ENCODE measurements around the gene TRIL. TPM values are rescaled to one million over a fixed set of nuclear protein-coding genes. Genes with fewer than 3 reads are reported as not detected.

TRIL gene
- polyA plus RNA-seq, 1 donor from 2014 or later = 1.4 TPM

DNA sequence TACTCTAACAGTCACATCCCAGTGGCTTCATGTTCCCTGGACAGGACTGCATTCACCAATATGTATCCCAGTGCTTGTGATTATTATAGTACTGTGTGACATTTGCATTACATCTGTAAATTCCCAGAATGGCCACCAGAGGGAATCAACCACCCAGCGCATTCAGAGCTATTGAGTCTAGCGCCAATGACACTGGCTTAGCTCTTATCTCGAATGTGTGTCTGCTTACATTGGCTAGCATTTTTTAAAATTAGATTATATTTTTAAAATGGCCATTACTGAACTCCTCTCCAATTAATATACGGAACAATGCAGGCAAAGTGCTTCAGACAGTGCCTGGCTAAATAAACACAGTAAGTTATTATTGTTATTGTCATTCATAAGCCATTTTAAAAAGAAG is 36.3 kb downstream of the TRIL start:
- no peak overlapping the region for H3K27ac ChIP-seq (ENCODE audit: low read length)

DNA sequence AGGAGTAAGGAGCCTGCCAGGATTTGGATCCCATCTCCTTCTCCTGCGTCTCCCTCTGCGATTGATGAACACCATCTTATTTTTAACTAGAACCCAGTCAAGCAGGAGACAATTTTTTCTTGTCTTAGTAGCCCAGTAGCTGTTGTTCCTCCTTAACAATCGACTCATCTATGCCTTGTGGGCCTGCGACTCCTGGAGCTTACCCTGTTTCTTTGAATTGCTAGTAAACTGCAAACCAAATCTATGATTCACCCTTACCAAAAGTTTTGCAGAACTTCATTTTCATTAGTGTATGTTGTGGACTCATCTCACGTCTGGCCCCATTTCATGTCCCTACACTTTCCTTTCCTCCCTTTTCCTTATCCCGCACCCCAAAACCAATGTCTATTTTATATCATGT is 37.7 kb downstream of the TRIL start:
- no peak overlapping the region for H3K4me2 ChIP-seq (ENCODE audit: low read length)
- no peak overlapping the region for H3K4me3 ChIP-seq (ENCODE audit: low read length)
- H3K36me3 ChIP-seq (ENCODE audit: insufficient read depth, low read length) = no peaks in the 10 kb centered on the region
- H2AFZ ChIP-seq (ENCODE audit: low read depth, low read length) = no peak overlapping the region
- H3K79me2 ChIP-seq (replicated peaks; ENCODE audit: insufficient read depth, low read length) = no peaks in the 10 kb centered on the region
- no peaks in the 10 kb centered on the region for H3K27me3 ChIP-seq (ENCODE audit: insufficient read depth, low read depth, low read length)
- H4K20me1 ChIP-seq (ENCODE audit: insufficient read depth) = no peaks in the 10 kb centered on the region
- H3K27ac ChIP-seq (ENCODE audit: low read length) = no peak overlapping the region
- no peaks in the 10 kb centered on the region for H3K9me3 ChIP-seq (ENCODE audit: low read length)
- no peak overlapping the region for H3K9ac ChIP-seq (ENCODE audit: low read length)
- no peaks in the 10 kb centered on the region for H3K9me2 ChIP-seq (ENCODE audit: insufficient read depth, low read length)
- TF ChIP-seq TAF1 (IDR thresholded peaks at IDR 0.05; ENCODE audit: low read depth) (no peak), EP300 (conservative IDR thresholded peaks at IDR 0.05; ENCODE audit: poor library complexity, severe bottlenecking) (no peak), EZH2 (IDR thresholded peaks at IDR 0.05; ENCODE audit: borderline replicate concordance, insufficient read depth, low read length, poor library complexity, severe bottlenecking) (no peak), SMC3 (conservative IDR thresholded peaks at IDR 0.05; ENCODE audit: poor library complexity) (no peak), MXI1 (conservative IDR thresholded peaks at IDR 0.05; ENCODE audit: poor library complexity, severe bottlenecking) (no peak), RAD21 (conservative IDR thresholded peaks at IDR 0.05) (no peak), POLR2AphosphoS5 (IDR thresholded peaks at IDR 0.05) (no peak)
- TF ChIP-seq, protein P1, sequence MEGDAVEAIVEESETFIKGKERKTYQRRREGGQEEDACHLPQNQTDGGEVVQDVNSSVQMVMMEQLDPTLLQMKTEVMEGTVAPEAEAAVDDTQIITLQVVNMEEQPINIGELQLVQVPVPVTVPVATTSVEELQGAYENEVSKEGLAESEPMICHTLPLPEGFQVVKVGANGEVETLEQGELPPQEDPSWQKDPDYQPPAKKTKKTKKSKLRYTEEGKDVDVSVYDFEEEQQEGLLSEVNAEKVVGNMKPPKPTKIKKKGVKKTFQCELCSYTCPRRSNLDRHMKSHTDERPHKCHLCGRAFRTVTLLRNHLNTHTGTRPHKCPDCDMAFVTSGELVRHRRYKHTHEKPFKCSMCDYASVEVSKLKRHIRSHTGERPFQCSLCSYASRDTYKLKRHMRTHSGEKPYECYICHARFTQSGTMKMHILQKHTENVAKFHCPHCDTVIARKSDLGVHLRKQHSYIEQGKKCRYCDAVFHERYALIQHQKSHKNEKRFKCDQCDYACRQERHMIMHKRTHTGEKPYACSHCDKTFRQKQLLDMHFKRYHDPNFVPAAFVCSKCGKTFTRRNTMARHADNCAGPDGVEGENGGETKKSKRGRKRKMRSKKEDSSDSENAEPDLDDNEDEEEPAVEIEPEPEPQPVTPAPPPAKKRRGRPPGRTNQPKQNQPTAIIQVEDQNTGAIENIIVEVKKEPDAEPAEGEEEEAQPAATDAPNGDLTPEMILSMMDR (IDR thresholded peaks at IDR 0.05; ENCODE audit: poor library complexity, severe bottlenecking) = no peak
- TF ChIP-seq, protein P2, sequence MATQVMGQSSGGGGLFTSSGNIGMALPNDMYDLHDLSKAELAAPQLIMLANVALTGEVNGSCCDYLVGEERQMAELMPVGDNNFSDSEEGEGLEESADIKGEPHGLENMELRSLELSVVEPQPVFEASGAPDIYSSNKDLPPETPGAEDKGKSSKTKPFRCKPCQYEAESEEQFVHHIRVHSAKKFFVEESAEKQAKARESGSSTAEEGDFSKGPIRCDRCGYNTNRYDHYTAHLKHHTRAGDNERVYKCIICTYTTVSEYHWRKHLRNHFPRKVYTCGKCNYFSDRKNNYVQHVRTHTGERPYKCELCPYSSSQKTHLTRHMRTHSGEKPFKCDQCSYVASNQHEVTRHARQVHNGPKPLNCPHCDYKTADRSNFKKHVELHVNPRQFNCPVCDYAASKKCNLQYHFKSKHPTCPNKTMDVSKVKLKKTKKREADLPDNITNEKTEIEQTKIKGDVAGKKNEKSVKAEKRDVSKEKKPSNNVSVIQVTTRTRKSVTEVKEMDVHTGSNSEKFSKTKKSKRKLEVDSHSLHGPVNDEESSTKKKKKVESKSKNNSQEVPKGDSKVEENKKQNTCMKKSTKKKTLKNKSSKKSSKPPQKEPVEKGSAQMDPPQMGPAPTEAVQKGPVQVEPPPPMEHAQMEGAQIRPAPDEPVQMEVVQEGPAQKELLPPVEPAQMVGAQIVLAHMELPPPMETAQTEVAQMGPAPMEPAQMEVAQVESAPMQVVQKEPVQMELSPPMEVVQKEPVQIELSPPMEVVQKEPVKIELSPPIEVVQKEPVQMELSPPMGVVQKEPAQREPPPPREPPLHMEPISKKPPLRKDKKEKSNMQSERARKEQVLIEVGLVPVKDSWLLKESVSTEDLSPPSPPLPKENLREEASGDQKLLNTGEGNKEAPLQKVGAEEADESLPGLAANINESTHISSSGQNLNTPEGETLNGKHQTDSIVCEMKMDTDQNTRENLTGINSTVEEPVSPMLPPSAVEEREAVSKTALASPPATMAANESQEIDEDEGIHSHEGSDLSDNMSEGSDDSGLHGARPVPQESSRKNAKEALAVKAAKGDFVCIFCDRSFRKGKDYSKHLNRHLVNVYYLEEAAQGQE (IDR thresholded peaks at IDR 0.05; ENCODE audit: borderline replicate concordance) = no peak
- H3F3A ChIP-seq (ENCODE audit: insufficient read depth, low read length, poor library complexity, severe bottlenecking) = no peaks in the 10 kb centered on the region

More for the DNA sequence above, 36.3 kb downstream of the TRIL start:
- H3K79me2 ChIP-seq (replicated peaks; ENCODE audit: insufficient read depth, low read length) = no peaks in the 10 kb centered on the region
- no peaks in the 10 kb centered on the region for H3K36me3 ChIP-seq (ENCODE audit: insufficient read depth, low read length)
- no peaks in the 10 kb centered on the region for H3K9me3 ChIP-seq (ENCODE audit: low read length)
- H2AFZ ChIP-seq (ENCODE audit: low read depth, low read length) = peak overlapping the region; percentile 36
- no peaks in the 10 kb centered on the region for H3K9me2 ChIP-seq (ENCODE audit: insufficient read depth, low read length)
- no peaks in the 10 kb centered on the region for H4K20me1 ChIP-seq (ENCODE audit: insufficient read depth)
- H3F3A ChIP-seq (ENCODE audit: insufficient read depth, low read length, poor library complexity, severe bottlenecking) = no peaks in the 10 kb centered on the region
- H3K27me3 ChIP-seq (ENCODE audit: insufficient read depth, low read depth, low read length) = no peaks in the 10 kb centered on the region
- H3K4me2 ChIP-seq (ENCODE audit: low read length) = no peak overlapping the region
- H3K9ac ChIP-seq (ENCODE audit: low read length) = no peak overlapping the region
- TF ChIP-seq, protein P1 (IDR thresholded peaks at IDR 0.05; ENCODE audit: poor library complexity, severe bottlenecking) = peak; percentile 91
- TF ChIP-seq RAD21 (conservative IDR thresholded peaks at IDR 0.05) = peak; percentile 83
- TF ChIP-seq POLR2AphosphoS5 (IDR thresholded peaks at IDR 0.05) = no peak
- TF ChIP-seq EZH2 (IDR thresholded peaks at IDR 0.05; ENCODE audit: borderline replicate concordance, insufficient read depth, low read length, poor library complexity, severe bottlenecking) = no peak
- peak; percentile 90 for TF ChIP-seq SMC3 (conservative IDR thresholded peaks at IDR 0.05; ENCODE audit: poor library complexity)
- TF ChIP-seq, protein P2 (IDR thresholded peaks at IDR 0.05; ENCODE audit: borderline replicate concordance) = no peak
- TF ChIP-seq TAF1 (IDR thresholded peaks at IDR 0.05; ENCODE audit: low read depth) = no peak
- TF ChIP-seq MXI1 (conservative IDR thresholded peaks at IDR 0.05; ENCODE audit: poor library complexity, severe bottlenecking) = no peak
- peak overlapping the region; percentile 24 for H3K4me3 ChIP-seq (ENCODE audit: low read length)

Data from neural cell (in vitro differentiated cells).